ENCODE results near the gene TAT. TPM values are rescaled to one million over a fixed set of nuclear protein-coding genes. Genes with fewer than 3 reads are reported as not detected.
A peak's percentile ranks its signal among the peaks of the same experiment; 100 is the strongest.

TAT gene
- total RNA-seq, 6 experiments from 2014 or later = 109 to 3,026 (median 1,168) TPM

- Histone ChIP-seq H3K27ac (no peak overlapping the region), H3K4me3 (no peak overlapping the region), H3K27me3 (no peaks in the 10 kb centered on the region), H3K9me3 (no peaks in the 10 kb centered on the region), H3K4me1 (peaks cover 0 to 21% (median 2%) of the 10 kb centered on the region in 4 donors), H3K36me3 (no peaks in the 10 kb centered on the region)
- WGBS (ENCODE audit: insufficient coverage, low coverage, low lambda C conversion rate, missing lambda C conversion rate) = 48% methylated on average over 6 of the region's 6 CpGs
- no peak for TF ChIP-seq POLR2A (IDR thresholded peaks at IDR 0.05)
- TF ChIP-seq CTCF (IDR thresholded peaks at IDR 0.05) = peak in 1 of 4 donors; percentile 33
- intact Hi-C loops (cut with DNase I) = no loop called here
- ATAC-seq (peak in 2 of 4 donors; percentile 28 to 38), DNase-seq (no peak)
Observed at GRCh38 chr16:71552698-71553503, 24.0 kb downstream of the TAT start.

GRCh38 chr16:71547168-71547567 is 29.7 kb downstream of the TAT start:
- DNase-seq (no peak), ATAC-seq (no peak)
- H3K4me1 ChIP-seq = peaks cover 0 to 4% (median 0%) of the 10 kb centered on the region in 4 donors
- H3K4me3 ChIP-seq = no peak overlapping the region
- no peaks in the 10 kb centered on the region for H3K36me3 ChIP-seq
- no peaks in the 10 kb centered on the region for H3K27me3 ChIP-seq
- no peak for TF ChIP-seq POLR2A (IDR thresholded peaks at IDR 0.05)
- TF ChIP-seq CTCF (IDR thresholded peaks at IDR 0.05) = no peak
- H3K27ac ChIP-seq = no peak overlapping the region
- intact Hi-C loops (cut with DNase I) = no loop called here
- H3K9me3 ChIP-seq = no peaks in the 10 kb centered on the region

- intact Hi-C loops (cut with DNase I) = no loop called here
- Histone ChIP-seq H3K27me3 (no peaks in the 10 kb centered on the region), H3K27ac (no peak overlapping the region), H3K9me3 (no peaks in the 10 kb centered on the region), H3K4me1 (no peaks in the 10 kb centered on the region), H3K4me3 (no peak overlapping the region), H3K36me3 (no peaks in the 10 kb centered on the region)
- TF ChIP-seq CTCF (IDR thresholded peaks at IDR 0.05) (peak; percentile 23 to 61 (median 50)), POLR2A (IDR thresholded peaks at IDR 0.05) (no peak)
- peak; percentile 56 to 69 (median 63) for DNase-seq
- peak; percentile 83 to 86 (median 84) for ATAC-seq
- WGBS (ENCODE audit: insufficient coverage, low coverage, low lambda C conversion rate, missing lambda C conversion rate) = 28% methylated on average over 10 of the region's 11 CpGs
Observed at GRCh38 chr16:71542377-71542776, 34.5 kb downstream of the TAT start.

- ATAC-seq (peak; percentile 89 to 96 (median 95)), DNase-seq (peak in 2 of 3 donors; percentile 55 to 69)
- intact Hi-C loops (cut with DNase I) = loop anchor here in 1 of 2 donors (5.0 kb wide), 1 partner anchor 125 kb away; no protein-coding TSS in a partner anchor
- Histone ChIP-seq H3K36me3 (no peaks in the 10 kb centered on the region), H3K4me1 (no peaks in the 10 kb centered on the region), H3K27ac (no peak overlapping the region), H3K27me3 (no peaks in the 10 kb centered on the region), H3K4me3 (no peak overlapping the region), H3K9me3 (no peaks in the 10 kb centered on the region)
- WGBS (ENCODE audit: insufficient coverage, low coverage, low lambda C conversion rate, missing lambda C conversion rate) = 11% methylated on average over 1 of the region's 6 CpGs
- TF ChIP-seq CTCF (IDR thresholded peaks at IDR 0.05) (peak; percentile 63 to 80 (median 78)), POLR2A (IDR thresholded peaks at IDR 0.05) (no peak)
Observed at GRCh38 chr16:71537643-71538042, 39.2 kb downstream of the TAT start.

Data from right lobe of liver (tissue), 6 donors.